B cell (primary cell): ENCODE results near the gene PKM. TPM values are rescaled to one million over a fixed set of nuclear protein-coding genes. Genes with fewer than 3 reads are reported as not detected.

Experiments used
- ATAC-seq: fragments of 200-7000 bp; cut with Tn5 transposase; one replicate; pipeline ENCODE4 v1.10.0; 2021; ENCODE audit warnings: low read depth, mild to moderate bottlenecking, moderate number of reproducible peaks, moderate library complexity
- CTCF ChIA-PET: fragments of 350-600 bp; sonication (Branson Sonifier 250); formaldehyde crosslinking; loops from one replicate; lab custom pipeline; 2021; ENCODE audit warnings: antibody characterized with exemption, inconsistent platforms; lab: Charles Lee
- POLR2A ChIA-PET: fragments of 350-600 bp; sonication (Branson Sonifier 250); formaldehyde crosslinking; loops from one replicate; lab custom pipeline; 2021; ENCODE audit warnings: antibody characterized with exemption; lab: Charles Lee
- DNase-seq: peaks from one replicate; pipeline ENCODE4 v3.0.0; 2013
- H2AFZ ChIP-seq: 2 replicates; pipeline ENCODE4 v1.6.1; 2012; ENCODE audit warnings: mild to moderate bottlenecking, low read depth, low read length; ENCODE audit not compliant: insufficient read depth, poor library complexity, severe bottlenecking
- H3K27ac ChIP-seq, 2 donors: 1 replicate in 1 of 2; 2 replicates in 1 of 2; pipeline ENCODE4 v1.5.1; 2012 to 2013; ENCODE audit warnings: low read length in 2 of 2, mild to moderate bottlenecking in 2 of 2, moderate library complexity in 1 of 2
- H3K27me3 ChIP-seq, 4 experiments: fragments of 200-600 bp in 1 of 4; sonication (generic) in 1 of 4; replicated peaks in 1 of 4; 1 replicate in 2 of 4; 2 replicates in 2 of 4; pipeline versions ENCODE4 v1.6.1 to v1.7.0; 2013 to 2016; ENCODE audit warnings: low read length in 3 of 4, mild to moderate bottlenecking in 2 of 4, mixed read lengths in 1 of 4, moderate library complexity in 1 of 4; ENCODE audit not compliant: insufficient read depth in 4 of 4, control insufficient read depth in 3 of 4; ENCODE audit errors: control extremely low read depth in 1 of 4
- H3K36me3 ChIP-seq, 2 experiments: replicated peaks in 1 of 2; 1 replicate in 1 of 2; 2 replicates in 1 of 2; pipeline versions ENCODE4 v1.6.1 to v1.7.1; 2013; ENCODE audit warnings: low read length in 1 of 2; ENCODE audit not compliant: insufficient read depth in 2 of 2, control insufficient read depth in 1 of 2; ENCODE audit errors: control extremely low read depth in 1 of 2, extremely low read depth in 1 of 2
- H3K4me1 ChIP-seq, 2 donors: fragments of 200-600 bp in 1 of 2; sonication (generic) in 1 of 2; 1 replicate in 1 of 2; 2 replicates in 1 of 2; pipeline versions ENCODE4 v1.5.1 to v1.6.1; 2013 to 2017; ENCODE audit warnings: low read length in 2 of 2; ENCODE audit not compliant: control insufficient read depth in 2 of 2, insufficient read depth in 2 of 2
- H3K4me2 ChIP-seq: replicated peaks from 2 replicates; pipeline ENCODE3; 2012; ENCODE audit warnings: mild to moderate bottlenecking, low read depth, low read length; ENCODE audit not compliant: poor library complexity, severe bottlenecking
- H3K4me3 ChIP-seq, 5 experiments: fragments of 200-600 bp in 1 of 5; sonication (generic) in 1 of 5; 1 replicate in 3 of 5; 2 replicates in 2 of 5; pipeline versions ENCODE4 v1.5.1 to v1.7.0; 2011 to 2016; ENCODE audit warnings: low read length in 4 of 5, mild to moderate bottlenecking in 4 of 5, low read depth in 2 of 5, control low read depth in 1 of 5, moderate library complexity in 1 of 5; ENCODE audit not compliant: insufficient read depth in 1 of 5; ENCODE audit errors: control extremely low read depth in 1 of 5, extremely low read depth in 1 of 5
- H3K79me2 ChIP-seq: fragments of 200-600 bp; sonication (generic); one replicate; pipeline ENCODE4 v1.6.0; 2016; ENCODE audit warnings: low read length; ENCODE audit not compliant: control insufficient read depth, insufficient read depth
- H3K9ac ChIP-seq: fragments of 200-600 bp; sonication (generic); 2 replicates; pipeline ENCODE4 v1.6.1; 2017; ENCODE audit warnings: mild to moderate bottlenecking, low read length, moderate library complexity
- H3K9me3 ChIP-seq, 3 donors: one replicate each; pipeline versions ENCODE4 v1.6.1 to v1.7.1; 2013; ENCODE audit warnings: low read length in 2 of 3; ENCODE audit not compliant: control insufficient read depth in 2 of 3, insufficient read depth in 1 of 3; ENCODE audit errors: control extremely low read depth in 1 of 3
- H4K20me1 ChIP-seq: 2 replicates; pipeline ENCODE4 v1.6.0; 2012; ENCODE audit warnings: mild to moderate bottlenecking, low read length; ENCODE audit not compliant: insufficient read depth, control insufficient read depth, poor library complexity, severe bottlenecking
- H3K27ac Mint-ChIP-seq: one replicate; pipeline ENCODE4 v1.8.0; 2021; ENCODE audit warnings: mixed read lengths
- H3K27me3 Mint-ChIP-seq: one replicate; pipeline ENCODE4 v1.8.0; 2021; ENCODE audit warnings: mixed read lengths
- H3K4me1 Mint-ChIP-seq: one replicate; pipeline ENCODE4 v1.8.0; 2021; ENCODE audit warnings: mixed read lengths
- H3K4me3 Mint-ChIP-seq: one replicate; pipeline ENCODE4 v1.8.0; 2021; ENCODE audit warnings: mixed read lengths
- H3K9me3 Mint-ChIP-seq: one replicate; pipeline ENCODE4 v1.8.0; 2022; ENCODE audit warnings: mixed read lengths; ENCODE audit not compliant: insufficient read depth
- CTCF ChIP-seq: fragments of 200-600 bp; IDR thresholded peaks from one replicate; pipeline ENCODE4 v1.8.0; 2022; ENCODE audit warnings: antibody characterized with exemption, mild to moderate bottlenecking
- EZH2 ChIP-seq: IDR thresholded peaks from 2 replicates; pipeline ENCODE4 v1.6.1; 2012; ENCODE audit warnings: borderline replicate concordance, low read depth, mild to moderate bottlenecking, moderate library complexity, low read length; ENCODE audit not compliant: insufficient read depth, poor library complexity, severe bottlenecking
- WGBS: methylation state at CpG from one replicate; pipeline ENCODE4 v1.1.5; 2013; ENCODE audit warnings: missing lambda C conversion rate; ENCODE audit not compliant: insufficient coverage; 5-methylcytosine and 5-hydroxymethylcytosine counted together
- intact Hi-C: fragments of 100-400 bp; cut with micrococcal nuclease; formaldehyde crosslinking; loops from one replicate; pipeline ENCODE4 v1.10.0; 2022
- polyA plus RNA-seq: library from polyadenylated mRNA; depleted of rRNA; stranded (reverse); fragments of >200 nt; gene quantifications from 2 replicates; pipeline ENCODE4 v1.2.3, GENCODE V29; 2012
- total RNA-seq, 2 donors: library from RNA; stranded (reverse); fragments of 120-200 nt in 1 of 2; gene quantifications; 1 replicate in 1 of 2; 2 replicates in 1 of 2; pipeline versions ENCODE4 v1.2.3 to v1.2.4, GENCODE V29; 2013 to 2022

The PKM gene
- total and polyA plus RNA-seq, 2 donors (not counting 1 experiment from before 2014, with no cell fraction given) = 179 to 323 TPM

- Histone ChIP-seq H3K79me2 (peaks cover 5% of the 10 kb centered on the region), H3K4me2 (no peak overlapping the region), H3K4me3 (no peak overlapping the region), H3K9ac (no peak overlapping the region), H2AFZ (no peak overlapping the region), H3K36me3 (no peaks in the 10 kb centered on the region), H4K20me1 (peaks cover 13% of the 10 kb centered on the region), H3K4me1 (peaks cover 16 to 20% of the 10 kb centered on the region in 2 donors), H3K27ac (no peak overlapping the region), H3K27me3 (no peaks in the 10 kb centered on the region), H3K9me3 (no peaks in the 10 kb centered on the region)
- Mint-ChIP-seq H3K27ac (no peak overlapping the region), H3K4me3 (no peak overlapping the region), H3K9me3 (no peaks in the 10 kb centered on the region), H3K27me3 (no peaks in the 10 kb centered on the region), H3K4me1 (peaks cover 18% of the 10 kb centered on the region)
- ChIA-PET CTCF (interaction anchor here (0.7 kb wide), 1 partner anchor 12 kb away, joined by 3 read pairs; no protein-coding TSS in a partner anchor), POLR2A (no interaction called here)
- ATAC-seq = no peak
- TF ChIP-seq EZH2 (no peak), CTCF (no peak)
- intact Hi-C loops = no loop called here
- 100% methylated on average over 5 of the region's 6 CpGs for WGBS
- no peak for DNase-seq
Measured at GRCh38 chr15:72233769-72234168, 2.8 kb upstream of the PKM start.

GRCh38 chr15:72231833-72232478 is 966 bp upstream of the PKM start:
- Mint-ChIP-seq H3K9me3 (no peaks in the 10 kb centered on the region), H3K4me3 (peak overlapping the region; percentile 94), H3K27ac (peak overlapping the region; percentile 96), H3K4me1 (peaks cover 32% of the 10 kb centered on the region), H3K27me3 (no peaks in the 10 kb centered on the region)
- no peaks in the 10 kb centered on the region for H3K9me3 ChIP-seq
- no peaks in the 10 kb centered on the region for H3K36me3 ChIP-seq
- H3K79me2 ChIP-seq = peaks cover 17% of the 10 kb centered on the region
- H3K4me1 ChIP-seq = peaks cover 31 to 37% of the 10 kb centered on the region in 2 donors
- 4% methylated on average over 14 of the region's 16 CpGs for WGBS
- H4K20me1 ChIP-seq = peaks cover 28% of the 10 kb centered on the region
- H3K4me2 ChIP-seq = peak overlapping the region; percentile 90
- H3K27me3 ChIP-seq = no peaks in the 10 kb centered on the region
- intact Hi-C loops = no loop called here
- peak overlapping the region; percentile 91 to 94 for H3K27ac ChIP-seq
- ATAC-seq = no peak
- peak overlapping the region; percentile 85 for H2AFZ ChIP-seq
- CTCF ChIA-PET = interaction anchor here (0.7 to 6.8 kb wide), 8 partner anchors 8 to 55 kb away, joined by 3 to 87 read pairs (median 3); partner anchors contain the start of gene GRAMD2A
- POLR2A ChIA-PET = interaction anchor here (0.6 kb wide), 1 partner anchor 7 kb away, joined by 3 read pairs; no protein-coding TSS in a partner anchor
- TF ChIP-seq CTCF (no peak), EZH2 (no peak)
- H3K9ac ChIP-seq = peak overlapping the region; percentile 80
- peak; percentile 49 for DNase-seq
- H3K4me3 ChIP-seq = peak overlapping the region; percentile 48 to 96 (median 93)
